HG03280 (cell line): ENCODE measurements around the gene TMPRSS13.
"Not testable (repeated sequence)": the region's sequence is repeated elsewhere in the genome, so short reads cannot be mapped to it uniquely, and the experiment has no call there.

Experiments
- ATAC-seq: cut with Tn5 transposase; IDR thresholded peaks from one replicate; pipeline ENCODE4 v1.9.1; 2021; ENCODE audit warnings: mild to moderate bottlenecking, moderate library complexity; ENCODE audit not compliant: unreplicated experiment

The TMPRSS13 gene

GRCh38 chr11:117950993-117951961 is 22.1 kb upstream of the TMPRSS13 start:
- ATAC-seq: no peak

GRCh38 chr11:117950301-117950700 is 21.1 kb upstream of the TMPRSS13 start:
- no peak for ATAC-seq

DNA sequence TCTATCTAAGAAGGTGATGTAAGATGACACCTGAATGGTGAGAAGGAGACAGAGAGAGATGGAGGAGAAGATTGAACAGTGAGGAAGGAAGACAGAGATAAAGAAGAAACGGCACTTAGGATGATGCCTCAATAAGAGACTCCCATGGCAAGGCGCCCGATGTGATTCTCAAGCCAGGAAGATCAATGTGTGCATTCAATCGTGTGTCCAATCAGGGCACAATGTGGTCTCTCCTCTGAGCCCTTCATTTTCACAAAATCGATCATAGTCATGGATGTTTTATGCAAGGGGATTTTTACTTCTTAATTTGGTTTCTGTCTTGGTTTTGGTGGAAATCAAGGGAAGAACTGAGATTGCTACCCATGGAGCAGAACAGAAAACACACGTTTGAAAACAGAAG is 19.9 kb upstream of the TMPRSS13 start:
- no peak for ATAC-seq

- ATAC-seq: not testable (repeated sequence)
These were observed 19.3 kb upstream of the TMPRSS13 start for GRCh38 chr11:117948466-117948865.

DNA sequence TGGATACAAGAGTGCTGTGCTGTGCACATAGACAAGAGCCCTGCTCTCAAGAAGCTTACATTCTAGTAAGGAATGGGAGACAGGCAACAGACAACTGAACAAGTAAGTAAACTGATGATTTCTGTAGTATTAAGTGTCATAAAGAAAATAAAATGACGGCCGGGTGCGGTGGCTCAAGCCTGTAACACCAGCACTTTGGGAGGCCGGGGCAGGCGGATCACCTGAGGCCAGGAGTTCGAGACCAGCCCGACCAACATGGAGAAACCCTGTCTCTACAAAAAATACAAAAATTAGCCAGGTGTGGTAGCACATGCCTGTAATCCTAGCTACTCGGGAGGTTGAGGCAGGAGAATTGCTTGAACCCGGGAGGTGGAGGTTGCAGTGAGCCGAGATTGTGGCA is 18.5 kb upstream of the TMPRSS13 start:
- ATAC-seq: not testable (repeated sequence)

GRCh38 chr11:117946842-117947526 is 17.8 kb upstream of the TMPRSS13 start:
- ATAC-seq: no peak

GRCh38 chr11:117946156-117946841 is 17.1 kb upstream of the TMPRSS13 start:
- no peak for ATAC-seq

- no peak for ATAC-seq
These were observed 16.0 kb upstream of the TMPRSS13 start for GRCh38 chr11:117945047-117945810.

DNA sequence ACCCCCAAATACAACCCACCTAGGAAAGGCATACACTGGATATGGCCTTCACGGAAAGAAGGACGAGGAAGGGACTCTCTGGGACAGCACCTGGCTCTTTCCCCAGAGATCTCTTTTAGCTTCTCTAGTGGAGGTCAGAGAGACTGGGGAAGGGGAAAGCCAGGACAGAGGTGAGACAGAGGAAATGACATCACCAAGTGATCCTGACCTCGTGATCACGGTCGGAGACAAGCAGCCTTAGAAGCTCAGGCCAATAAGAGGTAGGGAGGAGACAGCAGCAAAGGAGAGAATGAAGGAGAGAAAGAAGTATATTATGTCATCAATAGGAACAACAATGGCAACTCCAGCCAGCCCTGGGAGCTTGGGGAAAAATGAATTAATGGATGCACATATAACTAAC is 15.4 kb upstream of the TMPRSS13 start:
- no peak for ATAC-seq

DNA sequence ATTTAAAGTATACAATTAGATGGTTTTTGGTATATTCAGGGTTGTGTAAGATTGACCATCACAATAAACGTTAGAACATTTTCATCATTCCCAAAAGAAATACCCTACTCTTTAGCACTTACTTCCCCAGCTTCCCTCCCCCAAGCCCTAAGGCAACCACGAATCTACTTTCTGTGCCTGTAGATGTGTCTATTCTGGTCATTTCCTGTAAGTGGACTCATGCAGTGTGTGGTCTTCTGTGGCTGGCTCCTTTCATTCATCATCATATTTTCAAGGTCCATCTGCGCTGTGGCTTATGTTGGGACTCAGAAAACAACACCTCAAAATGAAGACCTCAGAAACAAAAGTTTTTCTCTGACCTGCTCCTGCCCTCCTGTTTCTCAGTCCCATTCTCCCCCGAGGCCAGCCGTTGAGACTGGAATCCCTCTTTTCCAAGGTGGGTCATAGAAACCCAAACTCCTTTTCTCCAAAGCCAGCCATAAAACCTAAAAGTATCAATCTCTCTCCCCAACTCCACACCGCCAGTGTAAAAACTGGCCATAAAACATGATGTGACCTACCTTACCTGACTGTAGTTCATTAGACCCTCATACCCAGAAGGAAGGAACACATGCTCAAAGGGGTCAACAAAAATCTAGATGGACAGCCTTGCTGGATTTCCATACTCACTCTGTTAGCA is 12.9 kb upstream of the TMPRSS13 start:
- no peak for ATAC-seq

DNA sequence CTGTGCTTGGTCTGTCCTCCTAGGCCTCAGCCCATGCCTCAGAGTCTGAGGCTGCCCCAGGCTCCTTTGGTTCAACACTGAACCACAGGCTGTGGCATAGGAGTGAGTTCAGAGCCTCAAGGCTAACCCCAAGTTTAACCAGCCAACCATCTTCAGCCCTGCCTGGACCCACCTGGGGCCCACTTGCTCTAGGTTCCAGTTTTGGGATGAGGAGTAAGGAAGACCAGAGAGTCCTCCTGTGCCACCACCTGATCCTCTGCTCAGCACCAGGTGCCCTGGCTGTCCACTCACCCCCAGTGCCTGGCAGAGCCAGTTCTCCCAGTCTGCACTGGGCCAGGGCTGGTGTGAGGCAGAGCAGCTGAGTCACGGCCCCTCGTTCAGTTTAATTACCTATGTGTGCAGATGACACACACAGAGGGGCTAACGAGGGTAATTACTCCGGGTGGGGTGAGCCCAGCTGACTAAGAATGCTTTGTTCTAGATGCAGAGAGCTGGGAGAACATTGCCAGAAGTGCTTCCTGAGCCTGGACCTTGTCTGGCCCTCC is 12.0 kb upstream of the TMPRSS13 start:
- ATAC-seq: no peak

GRCh38 chr11:117940736-117941135 is 11.5 kb upstream of the TMPRSS13 start:
- ATAC-seq: no peak

DNA sequence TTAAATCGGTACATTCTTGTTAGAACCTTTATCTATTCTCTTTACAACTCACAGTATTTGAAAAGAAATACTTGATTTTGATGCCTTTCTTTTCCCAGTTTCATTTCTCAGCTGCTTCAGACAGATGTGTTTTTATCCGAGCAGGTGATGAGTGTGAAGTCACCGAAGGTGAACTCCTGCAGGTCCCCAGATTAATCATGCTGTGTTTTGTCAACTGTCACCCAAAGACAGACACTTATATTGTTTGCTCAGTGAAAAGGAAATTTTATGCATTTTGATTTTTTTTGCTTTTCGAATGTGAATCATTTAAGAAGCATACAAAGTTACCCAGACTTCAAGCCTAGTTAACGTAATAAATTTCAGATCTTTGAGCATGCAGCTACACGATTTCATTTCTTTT is 7.8 kb upstream of the TMPRSS13 start:
- no peak for ATAC-seq

GRCh38 chr11:117934526-117935307 is 5.5 kb upstream of the TMPRSS13 start:
- no peak for ATAC-seq

DNA sequence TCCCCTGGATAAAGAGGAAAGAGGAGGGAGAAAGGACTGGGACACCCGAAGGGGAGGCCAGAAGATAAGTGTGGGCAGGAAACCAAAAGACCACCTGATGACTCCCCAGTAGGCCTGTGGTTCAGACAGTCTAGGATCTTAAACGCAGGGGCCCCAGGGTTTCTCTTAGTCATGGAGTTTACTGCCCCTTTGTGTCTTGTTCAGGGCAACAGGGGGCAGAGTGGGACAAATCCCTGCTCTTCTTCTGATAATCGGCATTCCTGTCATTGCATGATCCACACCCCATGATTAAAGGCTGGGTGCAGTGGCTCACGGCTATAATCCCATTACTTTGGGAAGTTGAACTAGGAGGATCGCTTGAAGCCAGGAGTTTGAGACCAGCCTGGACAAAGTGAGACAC is 4.7 kb upstream of the TMPRSS13 start:
- no peak for ATAC-seq

- no peak for ATAC-seq
These were observed 4.3 kb upstream of the TMPRSS13 start for GRCh38 chr11:117933475-117933874.

GRCh38 chr11:117932947-117933346 is 3.7 kb upstream of the TMPRSS13 start:
- ATAC-seq: no peak

- ATAC-seq: no peak
These were observed 3.2 kb upstream of the TMPRSS13 start for GRCh38 chr11:117932426-117932825.

GRCh38 chr11:117931971-117932370 is 2.8 kb upstream of the TMPRSS13 start:
- ATAC-seq: no peak
